Right ventricle myocardium inferior (tissue), 1 donor: ENCODE measurements around the gene ST8SIA6. TPM values are rescaled to one million over a fixed set of nuclear protein-coding genes. Genes with fewer than 3 reads are reported as not detected.
"Not testable (repeated sequence)": the region's sequence is repeated elsewhere in the genome, so short reads cannot be mapped to it uniquely, and the experiment has no call there.

Source experiments
- ATAC-seq: fragments of 200-7000 bp; cut with Tn5 transposase; one replicate; pipeline ENCODE4 v1.9.1; 2020; ENCODE audit warnings: mild to moderate bottlenecking, moderate library complexity
- DNase-seq: peaks from one replicate; pipeline ENCODE4 v3.0.0; 2021; ENCODE audit errors: missing footprints
- intact Hi-C: fragments of 100-400 bp; cut with DNase I; formaldehyde crosslinking; loops from one replicate; pipeline ENCODE4 v1.11.0; 2022
- total RNA-seq: library from RNA; stranded (reverse); fragmentation: NEBNext Ultra II Directional; extraction: Animal tissue kit (Norgen Biotek cat#: 25700); gene quantifications from one replicate; pipeline ENCODE4 v1.2.1, GENCODE V29; 2021
- donor health status: DM: no; HTN: yes; CAD: no; lungs with severe emphysema.

The ST8SIA6 gene
- total RNA-seq, 1 donor from 2014 or later, result 9.3 TPM

- intact Hi-C loops, result no loop called here
- DNase-seq, result no peak
- no peak for ATAC-seq
These were observed 10.2 kb upstream of the ST8SIA6 start for GRCh38 chr10:17464545-17464944.

GRCh38 chr10:17460756-17461155, 6.4 kb upstream of the ST8SIA6 start:
- DNase-seq (no peak), ATAC-seq (no peak)
- intact Hi-C loops, result no loop called here

GRCh38 chr10:17457083-17457482, 2.7 kb upstream of the ST8SIA6 start:
- no peak for DNase-seq
- ATAC-seq, result no peak
- intact Hi-C loops, result no loop called here

DNA sequence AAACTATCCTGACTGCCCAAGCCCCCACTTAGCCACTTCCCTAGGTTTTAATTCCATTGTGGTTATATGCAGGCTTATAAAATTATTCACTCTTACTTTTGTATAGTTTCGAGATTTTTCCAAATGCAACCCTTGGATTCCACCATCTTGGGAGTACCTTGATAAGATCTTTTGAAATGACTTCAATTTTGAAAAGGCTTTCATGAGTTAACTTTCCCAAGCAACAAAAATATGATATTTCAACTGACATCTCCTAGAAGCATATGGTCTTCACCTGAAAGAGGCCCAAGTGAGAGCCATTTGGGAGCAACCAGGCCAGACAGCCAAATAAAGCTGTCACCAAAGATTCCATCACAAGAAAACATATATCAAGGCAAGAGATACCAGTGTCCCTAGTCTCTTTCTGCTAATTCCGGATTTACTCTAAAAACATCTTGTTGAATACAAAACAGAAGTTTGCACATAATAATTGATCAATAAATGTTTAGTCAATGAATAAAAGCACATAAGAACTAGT, 1.7 kb upstream of the ST8SIA6 start:
- DNase-seq (no peak), ATAC-seq (no peak)
- intact Hi-C loops, result no loop called here

DNA sequence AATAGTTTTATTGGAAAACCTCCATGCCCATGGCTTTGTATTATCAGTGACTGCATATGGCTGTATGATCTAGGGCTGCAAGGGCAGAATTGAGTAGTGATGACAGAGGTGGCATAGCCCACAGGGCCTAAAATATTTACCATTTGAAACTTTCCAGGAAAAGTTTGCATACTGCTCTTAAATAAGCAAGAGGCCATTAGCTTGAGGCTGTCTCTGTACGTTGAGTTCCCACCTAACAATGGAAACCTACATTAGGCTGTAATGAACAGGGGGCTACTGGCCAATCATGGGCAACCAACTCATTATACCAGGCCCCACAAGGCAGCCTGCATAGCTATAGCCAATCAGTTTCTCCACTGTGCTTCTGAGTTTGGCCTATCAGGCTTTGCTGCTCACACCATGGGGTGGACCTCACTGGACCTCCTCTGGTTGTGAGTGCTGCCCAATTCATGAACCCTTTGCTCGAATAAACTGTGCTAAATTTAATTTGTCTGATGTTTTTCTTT, 673 bp upstream of the ST8SIA6 start:
- ATAC-seq, result no peak

DNA sequence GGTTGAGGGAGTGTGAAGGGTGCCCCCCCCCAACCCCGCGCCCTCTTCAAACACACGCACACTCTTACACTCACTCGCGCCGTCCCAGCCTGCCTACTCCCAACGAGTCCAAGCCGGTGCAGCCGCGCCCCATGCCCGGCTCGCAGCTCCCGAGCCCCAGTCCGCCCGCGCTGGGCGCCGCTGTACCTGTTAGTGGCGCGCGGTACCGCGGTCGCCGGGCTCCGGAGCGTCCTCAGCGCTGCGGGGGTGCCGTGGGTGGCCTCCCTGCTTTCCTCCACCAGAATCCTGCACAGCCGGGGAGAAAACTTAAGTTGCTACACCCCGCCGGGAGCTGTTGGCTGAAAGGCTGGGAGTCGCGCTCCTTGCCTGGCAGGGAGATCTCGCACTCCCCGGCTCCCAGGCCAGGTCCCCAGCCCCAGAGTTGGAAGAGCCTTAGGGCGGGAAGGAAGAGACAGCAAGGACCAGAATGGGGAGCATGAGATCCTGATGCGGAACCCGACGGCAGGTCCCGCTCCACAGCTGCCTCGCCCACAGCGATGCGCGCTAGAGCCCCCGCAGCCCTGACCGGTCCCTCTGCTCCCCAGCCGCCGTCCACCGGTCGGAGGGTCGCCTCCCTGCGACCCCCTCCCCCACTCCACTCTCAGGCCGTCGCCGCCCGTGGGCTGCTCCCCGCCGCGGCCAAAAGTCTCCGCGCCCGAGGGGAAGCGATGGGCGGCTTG, 863 bp downstream of the ST8SIA6 start:
- intact Hi-C loops, result loop anchor here (5.0 kb wide), 2 partner anchors 74 to 144 kb away; no protein-coding TSS in a partner anchor
- peak; percentile 69 for DNase-seq

More for the DNA sequence above, 673 bp upstream of the ST8SIA6 start:
- no peak for DNase-seq
- intact Hi-C loops, result no loop called here

GRCh38 chr10:17453035-17453372, 1.4 kb downstream of the ST8SIA6 start:
- DNase-seq (no peak), ATAC-seq (no peak)
- intact Hi-C loops, result loop anchor here (5.0 kb wide), 2 partner anchors 74 to 144 kb away; no protein-coding TSS in a partner anchor

More for the DNA sequence above, 863 bp downstream of the ST8SIA6 start:
- peak; percentile 68 for ATAC-seq

GRCh38 chr10:17452060-17452841, 2.1 kb downstream of the ST8SIA6 start:
- no peak for DNase-seq
- intact Hi-C loops, result loop anchor here (5.0 kb wide), 2 partner anchors 75 to 145 kb away; no protein-coding TSS in a partner anchor
- ATAC-seq, result no peak

GRCh38 chr10:17450024-17450423, 4.4 kb downstream of the ST8SIA6 start:
- ATAC-seq (no peak), DNase-seq (no peak)
- intact Hi-C loops, result loop anchor here (5.0 kb wide), 2 partner anchors 77 to 147 kb away; no protein-coding TSS in a partner anchor

GRCh38 chr10:17445400-17445998, 8.9 kb downstream of the ST8SIA6 start:
- intact Hi-C loops, result no loop called here
- no peak for ATAC-seq
- DNase-seq, result no peak

- intact Hi-C loops, result no loop called here
- ATAC-seq (no peak), DNase-seq (no peak)
These were observed 10.0 kb downstream of the ST8SIA6 start for GRCh38 chr10:17444388-17444714.

DNA sequence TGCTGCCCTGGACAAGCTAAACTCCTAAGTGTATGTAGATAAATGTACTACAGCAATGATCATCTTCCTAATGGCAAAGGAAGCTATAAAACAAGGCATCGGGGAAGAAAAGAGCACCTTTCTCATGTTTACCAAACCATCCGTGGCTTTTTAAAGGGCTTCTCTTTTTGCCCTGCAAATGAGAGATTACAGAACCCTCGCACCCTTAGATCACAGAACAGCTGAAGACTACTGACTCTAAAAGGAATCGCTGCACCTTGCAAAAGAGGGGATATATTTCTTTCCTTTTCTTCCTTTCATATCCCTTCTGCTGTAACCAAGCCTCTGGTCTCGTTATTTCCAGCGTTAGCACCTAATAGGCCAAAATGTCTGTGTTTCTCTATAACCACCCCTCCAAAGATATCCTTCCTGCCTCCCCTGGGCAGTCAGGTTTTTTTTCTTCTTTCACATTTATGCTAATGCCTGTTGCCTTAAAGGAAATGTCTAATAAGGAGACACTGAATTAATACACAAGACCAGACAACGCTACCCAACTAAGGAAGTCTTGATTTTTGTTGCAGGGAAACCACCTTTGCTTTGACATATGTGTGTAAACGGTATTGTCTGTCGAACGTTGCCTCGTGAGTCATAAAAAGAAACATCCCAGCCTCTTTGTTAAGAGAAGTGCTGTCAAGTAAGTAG, 10.5 kb downstream of the ST8SIA6 start:
- intact Hi-C loops, result no loop called here
- ATAC-seq, result no peak
- DNase-seq, result no peak

GRCh38 chr10:17438583-17438982, 15.8 kb downstream of the ST8SIA6 start:
- no peak for DNase-seq
- intact Hi-C loops, result loop anchor here (10.0 kb wide), 1 partner anchor 144 kb away; no protein-coding TSS in a partner anchor
- ATAC-seq, result no peak

DNA sequence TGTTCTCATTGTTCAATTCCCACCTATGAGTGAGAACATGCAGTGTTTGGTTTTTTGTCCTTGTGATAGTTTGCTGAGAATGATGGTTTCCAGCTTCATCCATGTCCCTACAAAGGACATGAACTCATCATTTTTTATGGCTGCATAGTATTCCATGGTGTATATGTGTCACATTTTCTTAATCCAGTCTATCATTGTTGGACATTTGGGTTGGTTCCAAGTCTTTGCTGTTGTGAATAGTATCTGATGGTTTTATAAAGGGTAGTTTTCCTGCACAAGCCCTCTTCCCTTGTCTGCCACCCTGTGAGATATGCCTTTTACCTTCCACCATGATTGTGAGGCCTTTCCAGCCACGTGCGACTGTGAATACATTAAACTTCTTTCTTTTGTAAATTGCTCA, 17.8 kb downstream of the ST8SIA6 start:
- ATAC-seq, DNase-seq: not testable (repeated sequence)
- intact Hi-C loops, result loop anchor here (10.0 kb wide), 1 partner anchor 142 kb away; no protein-coding TSS in a partner anchor

GRCh38 chr10:17435953-17436352, 18.4 kb downstream of the ST8SIA6 start:
- DNase-seq, result no peak
- no peak for ATAC-seq
- intact Hi-C loops, result loop anchor here (10.0 kb wide), 1 partner anchor 141 kb away; no protein-coding TSS in a partner anchor

DNA sequence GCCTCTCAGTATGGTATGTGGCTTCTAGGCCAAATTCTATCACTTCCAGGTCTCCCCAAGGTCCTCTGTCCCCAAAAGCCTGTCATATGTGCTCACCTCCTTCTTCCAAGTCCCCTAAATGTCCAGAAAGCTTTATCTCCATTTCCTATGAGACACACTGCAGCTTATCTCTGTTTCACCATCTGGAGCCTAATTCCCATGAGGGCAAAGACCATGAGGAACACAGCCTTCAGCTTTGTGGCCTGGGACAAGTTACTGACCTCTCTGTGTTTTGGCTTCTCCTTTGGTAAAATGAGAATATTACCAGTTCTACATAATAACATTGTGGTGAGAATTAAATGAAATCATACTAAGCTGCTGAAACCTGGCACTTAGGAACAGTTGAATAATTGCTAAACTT, 19.2 kb downstream of the ST8SIA6 start:
- ATAC-seq, result no peak
- DNase-seq, result no peak
- intact Hi-C loops, result loop anchor here (10.0 kb wide), 1 partner anchor 140 kb away; no protein-coding TSS in a partner anchor

- intact Hi-C loops, result loop anchor here (10.0 kb wide), 1 partner anchor 138 kb away; no protein-coding TSS in a partner anchor
- DNase-seq (no peak), ATAC-seq (no peak)
These were observed 21.7 kb downstream of the ST8SIA6 start for GRCh38 chr10:17432723-17433122.

- ATAC-seq, result no peak
- intact Hi-C loops, result loop anchor here (10.0 kb wide), 1 partner anchor 137 kb away; no protein-coding TSS in a partner anchor
- no peak for DNase-seq
These were observed 22.5 kb downstream of the ST8SIA6 start for GRCh38 chr10:17431871-17432311.
